ENCODE measurements around the gene YJU2.

The YJU2 gene

DNA sequence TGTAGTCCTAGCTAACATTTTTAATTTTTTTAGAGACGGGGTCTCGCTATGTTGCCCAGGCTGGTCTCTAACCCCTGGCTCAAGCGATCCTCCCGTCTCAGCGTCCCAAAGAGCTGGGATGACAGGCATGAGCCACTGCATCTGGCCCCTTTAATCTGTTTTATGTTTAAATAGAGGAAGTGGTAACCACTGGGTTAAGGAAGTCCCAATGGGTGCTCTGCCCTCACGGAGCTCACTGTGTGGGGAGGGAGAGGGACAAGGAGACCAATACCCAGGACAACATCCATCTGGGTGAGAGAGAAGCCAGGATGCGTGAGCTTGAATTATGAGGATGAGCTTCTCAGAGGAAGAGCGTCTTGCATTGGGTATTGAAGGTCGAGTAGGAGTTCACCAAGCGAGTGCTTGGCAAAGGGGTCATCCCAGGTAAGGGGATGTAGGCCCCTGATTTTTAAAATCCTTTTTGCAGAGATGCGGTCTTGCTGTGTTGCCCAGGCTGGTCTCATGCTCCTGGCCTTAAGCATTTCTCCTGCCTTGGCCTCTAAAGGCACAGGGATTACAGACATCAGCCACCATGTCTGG, 13.8 kb downstream of the YJU2 start:
- H3K4me3 ChIP-seq (ENCODE audit: insufficient read length, low read depth): no peak overlapping the region
- no peaks in the 10 kb centered on the region for H3K27me3 ChIP-seq (ENCODE audit: insufficient read depth, insufficient read length)
- peaks cover 12% of the 10 kb centered on the region; the same call in 1 of the 2 replicates for H3K9me3 ChIP-seq (ENCODE audit: insufficient read depth, low read length)
- DNase-seq (ENCODE audit: low read depth, low spot score): no peak
- no peaks in the 10 kb centered on the region for H3K4me1 ChIP-seq (ENCODE audit: insufficient read depth, insufficient read length)
- H3K36me3 ChIP-seq (ENCODE audit: insufficient read depth, insufficient read length, low read length): peaks cover 71% of the 10 kb centered on the region
- no peak overlapping the region for H3K9ac ChIP-seq (ENCODE audit: insufficient read length, low read depth)
- TF ChIP-seq SUZ12 (IDR thresholded peaks at IDR 0.05; ENCODE audit: extremely low read depth, insufficient read depth, insufficient read length): no peak
- no peak for TF ChIP-seq YY1 (IDR thresholded peaks at IDR 0.05; ENCODE audit: insufficient read depth, insufficient read length)
- TF ChIP-seq ZNF274 (IDR thresholded peaks at IDR 0.05; ENCODE audit: low read depth, low read length): no peak

DNA sequence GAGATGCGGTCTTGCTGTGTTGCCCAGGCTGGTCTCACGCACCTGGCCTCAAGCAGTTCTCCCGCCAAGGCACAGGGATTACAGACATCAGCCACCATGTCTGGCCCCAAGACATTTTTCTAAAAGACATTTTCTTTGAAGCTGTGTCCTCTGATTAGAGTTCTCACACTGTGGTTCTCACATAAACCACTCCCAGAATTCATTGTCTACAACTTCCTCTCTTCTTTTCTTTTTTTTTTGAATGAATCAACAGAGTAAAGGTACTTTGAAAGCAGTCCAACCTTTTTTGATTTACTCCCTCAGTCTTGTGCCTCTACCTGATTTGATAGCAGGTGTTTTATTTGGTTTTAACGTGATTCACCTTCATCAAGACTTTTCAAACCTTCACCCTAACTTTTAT, 17.9 kb downstream of the YJU2 start:
- no peaks in the 10 kb centered on the region for H3K27me3 ChIP-seq (ENCODE audit: insufficient read depth, insufficient read length)
- DNase-seq (ENCODE audit: low read depth, low spot score): no peak

DNA sequence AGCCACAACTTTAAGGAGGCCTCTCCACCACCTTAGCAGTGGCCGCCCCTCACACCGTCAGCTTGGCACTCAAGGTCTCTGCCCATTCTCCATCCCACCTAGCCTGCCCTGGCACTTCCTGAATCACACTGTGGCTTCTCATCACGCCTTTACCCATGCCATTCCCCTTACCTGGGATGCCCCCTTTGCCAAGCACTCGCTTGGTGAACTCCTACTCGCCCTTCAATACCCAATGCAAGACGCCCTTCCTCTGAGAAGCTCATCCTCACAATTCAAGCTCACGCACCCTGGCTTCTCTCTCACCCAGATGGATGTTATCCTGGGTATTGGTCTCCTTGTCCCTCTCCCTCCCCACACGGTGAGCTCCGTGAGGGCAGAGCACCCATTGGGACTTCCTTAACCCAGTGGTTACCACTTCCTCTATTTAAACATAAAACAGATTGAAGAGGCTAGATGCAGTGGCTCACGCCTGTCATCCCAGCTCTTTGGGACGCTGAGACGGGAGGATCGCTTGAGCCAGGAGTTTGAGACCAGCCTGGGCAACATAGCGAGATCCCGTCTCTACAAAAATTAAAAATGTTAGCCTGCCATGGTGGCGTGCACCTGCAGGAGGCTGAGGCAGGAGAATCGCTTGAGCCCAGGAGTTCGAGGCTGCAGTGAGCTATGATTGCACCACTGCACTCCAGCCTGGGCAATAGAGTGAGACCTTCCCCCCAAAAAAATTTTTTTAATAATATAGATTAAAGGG, 19.5 kb downstream of the YJU2 start:
- H3K27me3 ChIP-seq (ENCODE audit: insufficient read depth, insufficient read length): no peaks in the 10 kb centered on the region
- H3K4me1 ChIP-seq (ENCODE audit: insufficient read depth, insufficient read length): peaks cover 4% of the 10 kb centered on the region
- H3K4me3 ChIP-seq (ENCODE audit: insufficient read length, low read depth): no peak overlapping the region
- no peaks in the 10 kb centered on the region for H3K9me3 ChIP-seq (ENCODE audit: insufficient read depth, low read length)
- no peak overlapping the region for H3K9ac ChIP-seq (ENCODE audit: insufficient read length, low read depth)
- TF ChIP-seq ZNF274 (IDR thresholded peaks at IDR 0.05; ENCODE audit: low read depth, low read length) (no peak), SUZ12 (IDR thresholded peaks at IDR 0.05; ENCODE audit: extremely low read depth, insufficient read depth, insufficient read length) (no peak), YY1 (IDR thresholded peaks at IDR 0.05; ENCODE audit: insufficient read depth, insufficient read length) (no peak)
- DNase-seq (ENCODE audit: low read depth, low spot score): no peak
- peaks cover 69% of the 10 kb centered on the region for H3K36me3 ChIP-seq (ENCODE audit: insufficient read depth, insufficient read length, low read length)

More for the DNA sequence above, 17.9 kb downstream of the YJU2 start:
- Histone ChIP-seq H3K4me1 (ENCODE audit: insufficient read depth, insufficient read length) (peaks cover 4% of the 10 kb centered on the region), H3K4me3 (ENCODE audit: insufficient read length, low read depth) (no peak overlapping the region), H3K36me3 (ENCODE audit: insufficient read depth, insufficient read length, low read length) (peaks cover 70% of the 10 kb centered on the region), H3K9me3 (ENCODE audit: insufficient read depth, low read length) (no peaks in the 10 kb centered on the region), H3K9ac (ENCODE audit: insufficient read length, low read depth) (no peak overlapping the region)
- TF ChIP-seq ZNF274 (IDR thresholded peaks at IDR 0.05; ENCODE audit: low read depth, low read length) (no peak), YY1 (IDR thresholded peaks at IDR 0.05; ENCODE audit: insufficient read depth, insufficient read length) (no peak), SUZ12 (IDR thresholded peaks at IDR 0.05; ENCODE audit: extremely low read depth, insufficient read depth, insufficient read length) (no peak)

DNA sequence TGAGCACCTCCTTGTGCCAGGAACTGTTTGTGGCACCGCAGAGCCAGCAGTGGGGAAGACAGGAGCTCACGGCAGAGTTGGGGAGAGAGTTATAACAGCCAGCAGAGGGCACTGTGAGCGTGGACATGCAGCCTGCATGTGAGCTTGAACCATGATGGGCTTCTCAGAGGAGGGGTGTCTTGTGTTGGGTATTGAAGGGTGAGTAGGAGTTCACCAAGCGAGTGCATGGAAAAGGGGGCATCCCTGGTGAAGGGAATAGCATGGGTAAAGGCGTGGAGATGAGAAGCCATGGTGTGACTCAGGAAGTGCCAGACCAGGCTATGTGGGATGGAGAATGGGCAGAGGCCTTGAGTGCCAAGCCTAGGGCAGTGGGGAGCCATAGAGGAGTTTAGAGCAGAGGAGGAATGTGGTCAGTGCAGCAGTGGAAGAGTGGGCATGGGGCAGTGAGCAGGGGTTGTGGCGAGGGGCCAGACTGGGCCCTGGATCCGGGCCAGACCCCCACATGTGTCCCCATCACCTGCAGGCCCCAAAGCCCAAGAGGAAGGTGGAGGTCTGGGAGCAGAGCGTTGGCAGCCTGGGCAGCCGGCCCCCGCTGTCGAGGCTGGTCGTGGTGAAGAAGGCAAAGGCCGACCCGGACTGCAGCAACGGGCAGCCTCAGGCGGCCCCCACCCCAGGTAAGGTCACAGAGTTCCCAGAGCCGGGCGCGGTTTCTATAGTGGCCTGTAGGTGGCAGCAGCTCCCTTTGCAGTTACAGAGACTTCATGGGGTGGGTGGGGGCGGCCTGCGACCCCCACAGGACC, 20.4 kb downstream of the YJU2 start:
- Histone ChIP-seq H3K9me3 (ENCODE audit: insufficient read depth, low read length) (no peaks in the 10 kb centered on the region), H3K27me3 (ENCODE audit: insufficient read depth, insufficient read length) (no peaks in the 10 kb centered on the region), H3K36me3 (ENCODE audit: insufficient read depth, insufficient read length, low read length) (peaks cover 70% of the 10 kb centered on the region), H3K4me3 (ENCODE audit: insufficient read length, low read depth) (no peak overlapping the region), H3K4me1 (ENCODE audit: insufficient read depth, insufficient read length) (peaks cover 4% of the 10 kb centered on the region), H3K9ac (ENCODE audit: insufficient read length, low read depth) (peak overlapping the region; percentile 26)
- DNase-seq (ENCODE audit: low read depth, low spot score): peak; percentile 82
- TF ChIP-seq ZNF274 (IDR thresholded peaks at IDR 0.05; ENCODE audit: low read depth, low read length) (no peak), SUZ12 (IDR thresholded peaks at IDR 0.05; ENCODE audit: extremely low read depth, insufficient read depth, insufficient read length) (no peak), YY1 (IDR thresholded peaks at IDR 0.05; ENCODE audit: insufficient read depth, insufficient read length) (no peak)

DNA sequence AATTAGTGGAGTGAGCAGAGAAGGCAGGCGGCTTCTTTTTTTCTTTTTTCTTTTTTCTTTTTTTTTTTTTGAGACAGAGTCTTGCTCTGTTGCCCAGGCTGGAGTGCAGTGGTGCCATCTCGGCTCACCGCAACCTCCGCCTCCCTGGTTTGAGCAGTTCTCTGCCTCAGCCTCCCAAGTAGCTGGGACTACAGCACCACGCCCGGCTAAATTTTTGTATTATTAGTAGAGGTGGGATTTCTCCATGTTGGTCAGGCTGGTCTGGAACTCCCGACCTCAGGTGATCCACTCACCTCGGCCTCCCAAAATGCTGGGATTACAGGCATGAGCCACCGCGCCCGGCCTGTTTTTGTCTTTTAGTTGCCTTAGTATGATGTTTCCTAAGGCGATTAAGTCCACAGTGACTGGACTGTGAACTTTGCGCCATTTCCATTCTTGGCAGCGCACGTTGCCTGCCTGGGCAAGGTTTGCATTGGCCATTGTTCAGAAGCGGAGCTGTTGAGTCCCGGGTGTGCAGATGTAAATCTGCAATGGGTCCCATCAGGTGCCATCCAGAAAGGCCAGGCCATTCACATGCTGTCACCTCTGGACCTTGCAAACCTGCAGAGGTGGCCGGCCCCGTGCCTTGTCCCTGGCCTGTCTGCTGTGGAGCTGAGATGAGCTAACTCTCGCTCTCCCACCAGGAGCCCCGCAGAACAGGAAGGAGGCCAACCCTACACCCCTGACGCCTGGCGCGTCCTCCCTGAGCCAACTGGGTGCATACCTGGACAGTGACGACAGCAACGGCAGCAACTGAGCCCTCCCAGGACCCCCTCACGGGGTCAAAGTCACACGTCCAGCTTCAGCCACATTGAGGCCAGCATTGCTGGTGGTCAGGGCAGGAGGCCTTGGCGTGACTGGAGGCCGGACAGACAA, 21.3 kb downstream of the YJU2 start:
- Histone ChIP-seq H3K9me3 (ENCODE audit: insufficient read depth, low read length) (no peaks in the 10 kb centered on the region), H3K36me3 (ENCODE audit: insufficient read depth, insufficient read length, low read length) (peaks cover 63% of the 10 kb centered on the region), H3K9ac (ENCODE audit: insufficient read length, low read depth) (no peak overlapping the region), H3K4me3 (ENCODE audit: insufficient read length, low read depth) (no peak overlapping the region), H3K4me1 (ENCODE audit: insufficient read depth, insufficient read length) (peaks cover 4% of the 10 kb centered on the region), H3K27me3 (ENCODE audit: insufficient read depth, insufficient read length) (no peaks in the 10 kb centered on the region)
- TF ChIP-seq ZNF274 (IDR thresholded peaks at IDR 0.05; ENCODE audit: low read depth, low read length) (no peak), YY1 (IDR thresholded peaks at IDR 0.05; ENCODE audit: insufficient read depth, insufficient read length) (no peak), SUZ12 (IDR thresholded peaks at IDR 0.05; ENCODE audit: extremely low read depth, insufficient read depth, insufficient read length) (no peak)
- no peak for DNase-seq (ENCODE audit: low read depth, low spot score)

DNA sequence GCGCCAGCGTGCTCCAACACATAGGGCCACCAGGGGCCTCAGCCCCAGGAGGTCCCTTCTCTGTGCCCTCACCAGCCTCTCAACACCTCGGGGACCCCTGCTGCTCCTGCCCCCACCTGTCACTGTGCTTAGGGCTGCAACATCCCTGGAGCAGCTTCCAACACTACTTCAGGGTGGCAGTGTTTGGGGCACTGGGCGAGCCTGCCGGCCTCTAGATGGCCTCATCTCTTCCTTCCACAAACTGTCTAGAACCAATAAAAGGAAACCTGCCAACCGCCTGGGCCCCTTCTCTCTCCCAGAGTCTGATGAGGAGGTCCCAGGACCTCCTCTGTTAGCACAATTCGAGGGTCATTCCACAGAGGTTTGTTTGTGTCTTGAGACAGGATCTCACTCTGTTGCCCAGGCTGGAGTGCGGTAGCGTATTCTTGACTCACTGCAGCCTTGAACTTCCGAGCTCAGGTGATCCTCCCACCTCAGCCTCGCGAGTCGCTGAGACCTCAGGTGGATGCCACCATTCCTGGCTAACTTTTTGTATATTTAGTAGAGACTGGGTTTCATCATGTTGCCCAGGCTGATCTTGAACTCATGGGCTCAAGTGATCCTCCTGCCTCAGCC, 22.0 kb downstream of the YJU2 start:
- H3K36me3 ChIP-seq (ENCODE audit: insufficient read depth, insufficient read length, low read length): peaks cover 64% of the 10 kb centered on the region
- no peak overlapping the region for H3K9ac ChIP-seq (ENCODE audit: insufficient read length, low read depth)
- DNase-seq (ENCODE audit: low read depth, low spot score): no peak
- H3K4me1 ChIP-seq (ENCODE audit: insufficient read depth, insufficient read length): peaks cover 4% of the 10 kb centered on the region
- H3K9me3 ChIP-seq (ENCODE audit: insufficient read depth, low read length): no peaks in the 10 kb centered on the region
- no peaks in the 10 kb centered on the region for H3K27me3 ChIP-seq (ENCODE audit: insufficient read depth, insufficient read length)
- no peak overlapping the region for H3K4me3 ChIP-seq (ENCODE audit: insufficient read length, low read depth)
- TF ChIP-seq SUZ12 (IDR thresholded peaks at IDR 0.05; ENCODE audit: extremely low read depth, insufficient read depth, insufficient read length) (no peak), ZNF274 (IDR thresholded peaks at IDR 0.05; ENCODE audit: low read depth, low read length) (no peak), YY1 (IDR thresholded peaks at IDR 0.05; ENCODE audit: insufficient read depth, insufficient read length) (no peak)
